HCT116 (cell line): ENCODE results near the gene ZNF580. TPM values are rescaled to one million over a fixed set of nuclear protein-coding genes. Genes with fewer than 3 reads are reported as not detected.

ENCODE experiments used
- ATAC-seq: fragments of 200-7000 bp; cut with Tn5 transposase; 2 replicates; pipeline ENCODE4 v1.9.1; 2020; ENCODE audit warnings: mild to moderate bottlenecking, moderate library complexity
- BruUV-seq: library from RNA; stranded (reverse); fragments of 400-500 nt; replicated peaks from 2 replicates; lab custom pipeline; 2021; lab: Mats Ljungman, UMichigan
- CTCF ChIA-PET: fragments of 300-600 bp; sonication (Branson Sonifier 250); formaldehyde crosslinking; loops from one replicate; lab custom pipeline; 2021; ENCODE audit warnings: antibody characterized with exemption; lab: Charles Lee
- POLR2A ChIA-PET: fragments of 300-600, 350-600 bp; sonication (Branson Sonifier 250); formaldehyde crosslinking; loops from one replicate; lab custom pipeline; 2021; ENCODE audit warnings: antibody characterized with exemption; lab: Charles Lee
- RAD21 ChIA-PET, 2 experiments: fragments of 300-600 bp; sonication (Branson Sonifier 250); formaldehyde crosslinking; loops; one replicate each; lab custom pipeline; 2023; ENCODE audit warnings: low total read pairs in 2 of 2; ENCODE audit not compliant: uncharacterized antibody in 2 of 2, unreplicated experiment in 2 of 2, low non-redundant PET in 1 of 2; lab: Charles Lee
- DNase-seq: peaks from one replicate; pipeline ENCODE4 v3.0.0-alpha.2; 2010; ENCODE audit warnings: low read depth, low spot score
- H2AFZ ChIP-seq: fragments of 200-600 bp; shearing (Covaris generic), sonication (generic); 2 replicates; pipeline ENCODE4 v1.6.1; 2017; ENCODE audit warnings: low read depth, mixed run types, mixed read lengths, antibody characterized with exemption, low read length; ENCODE audit not compliant: poor library complexity, severe bottlenecking
- H3K27ac ChIP-seq: 2 replicates; pipeline ENCODE4 v1.5.1; 2012; ENCODE audit warnings: low read depth, low read length
- H3K27me3 ChIP-seq: fragments of 200-600 bp; sonication (generic); 2 replicates; pipeline ENCODE4 v1.6.1; 2016; ENCODE audit warnings: mixed run types, low read length, mixed read lengths; ENCODE audit not compliant: insufficient read depth
- H3K36me3 ChIP-seq, 2 experiments: fragments of 200-500 bp in 1 of 2; fragments of 200-600 bp in 1 of 2; sonication (Bioruptor generic) in 1 of 2; sonication (generic) in 1 of 2; 2 replicates each; pipeline versions ENCODE4 v1.5.1 to v1.6.1; 2014 to 2016; ENCODE audit warnings: low read length in 2 of 2, inconsistent platforms in 1 of 2, mixed read lengths in 1 of 2, mixed run types in 1 of 2; ENCODE audit not compliant: insufficient read depth in 2 of 2, control insufficient read depth in 1 of 2
- H3K4me1 ChIP-seq, 2 experiments: fragments of 200-600 bp in 1 of 2; sonication (generic) in 1 of 2; 2 replicates each; pipeline versions ENCODE4 v1.5.1 to v1.6.1; 2012 to 2017; ENCODE audit warnings: low read length in 2 of 2, inconsistent platforms in 1 of 2, mild to moderate bottlenecking in 1 of 2, mixed read lengths in 1 of 2, mixed run types in 1 of 2, moderate library complexity in 1 of 2; ENCODE audit not compliant: insufficient read depth in 2 of 2, control insufficient read depth in 1 of 2
- H3K4me2 ChIP-seq: fragments of 200-600 bp; sonication (generic); 2 replicates; pipeline ENCODE4 v1.6.1; 2017; ENCODE audit warnings: mixed run types, low read length, mixed read lengths
- H3K4me3 ChIP-seq, 2 experiments: fragments of 200-600 bp in 1 of 2; sonication (generic) in 1 of 2; replicated peaks in 1 of 2; 2 replicates each; pipeline ENCODE4 v1.5.1; 2011 to 2016; ENCODE audit warnings: low read length in 2 of 2, control low read depth in 1 of 2, low read depth in 1 of 2, mild to moderate bottlenecking in 1 of 2, mixed read lengths in 1 of 2, mixed run types in 1 of 2
- H3K79me2 ChIP-seq: fragments of 200-600 bp; sonication (generic); 2 replicates; pipeline ENCODE4 v1.6.1; 2017; ENCODE audit warnings: mild to moderate bottlenecking, mixed run types, low read length, moderate library complexity, mixed read lengths; ENCODE audit not compliant: insufficient read depth
- H3K9ac ChIP-seq: fragments of 200-600 bp; sonication (generic); 2 replicates; pipeline ENCODE4 v1.6.1; 2016; ENCODE audit warnings: low read length, mixed read lengths
- H3K9me2 ChIP-seq: fragments of 200-600 bp; sonication (generic), shearing (Covaris generic); 2 replicates; pipeline ENCODE4 v1.6.1; 2017; ENCODE audit warnings: mixed run types, mild to moderate bottlenecking, moderate library complexity; ENCODE audit not compliant: insufficient read depth
- H3K9me3 ChIP-seq, 2 experiments: fragments of 200-500 bp in 1 of 2; fragments of 200-600 bp in 1 of 2; sonication (Bioruptor generic) in 1 of 2; sonication (generic) in 1 of 2; 2 replicates each; pipeline ENCODE4 v1.6.1; 2014 to 2017; ENCODE audit warnings: low read length in 2 of 2, mixed read lengths in 2 of 2, inconsistent platforms in 1 of 2, low read depth in 1 of 2, mild to moderate bottlenecking in 1 of 2, mixed run types in 1 of 2, moderate library complexity in 1 of 2; ENCODE audit not compliant: control insufficient read depth in 1 of 2, insufficient read depth in 1 of 2
- H4K20me1 ChIP-seq: fragments of 200-600 bp; sonication (generic), shearing (Covaris generic); 2 replicates; pipeline ENCODE4 v1.6.1; 2017; ENCODE audit warnings: mixed run types, mild to moderate bottlenecking, moderate library complexity; ENCODE audit not compliant: insufficient read depth
- EZH2 ChIP-seq: fragments of 200-600 bp; sonication (generic); IDR thresholded peaks from 2 replicates; pipeline ENCODE4 v1.6.1; 2017; ENCODE audit warnings: antibody characterized with exemption, mixed run types
- EZH2phosphoT487 ChIP-seq: fragments of 200-600 bp; IDR thresholded peaks from 2 replicates; pipeline ENCODE4 v1.6.1; 2018; ENCODE audit warnings: antibody characterized with exemption, borderline replicate concordance
- FOSL1 ChIP-seq: IDR thresholded peaks from 2 replicates; pipeline ENCODE4 v1.6.1; 2012; ENCODE audit warnings: low read depth
- REST ChIP-seq: IDR thresholded peaks from 2 replicates; pipeline ENCODE4 v1.6.1; 2012; ENCODE audit warnings: low read depth
- SIN3A ChIP-seq: IDR thresholded peaks from 2 replicates; pipeline ENCODE4 v1.6.1; 2012; ENCODE audit warnings: low read depth
- TCF7L2 ChIP-seq: IDR thresholded peaks from 2 replicates; pipeline ENCODE4 v1.7.0; 2011; ENCODE audit warnings: borderline replicate concordance, inconsistent platforms; ENCODE audit not compliant: insufficient read depth, insufficient read length; ENCODE audit errors: extremely low read depth
- YY1 ChIP-seq: IDR thresholded peaks from 2 replicates; pipeline ENCODE4 v1.6.1; 2011; ENCODE audit warnings: low read length, low read depth, moderate library complexity, mild to moderate bottlenecking; ENCODE audit not compliant: insufficient replicate concordance; ENCODE audit errors: extremely low read depth
- ZFX ChIP-seq: fragments of 450-650 bp; IDR thresholded peaks from 2 replicates; pipeline ENCODE4 v1.6.1; 2017
- intact Hi-C: fragments of 100-400 bp; cut with micrococcal nuclease; formaldehyde crosslinking; loops from 2 replicates; pipeline ENCODE4 v1.10.0; 2022
- total RNA-seq: library from RNA; stranded (reverse); gene quantifications from one replicate; pipeline ENCODE4 v1.2.1, GENCODE V29; 2021; ENCODE audit not compliant: unreplicated experiment
- TF ChIP-seq, protein P1 (sequence below): IDR thresholded peaks from 2 replicates; pipeline ENCODE4 v1.6.1; 2011; ENCODE audit warnings: mild to moderate bottlenecking, low read length, moderate library complexity; ENCODE audit not compliant: insufficient replicate concordance; ENCODE audit errors: extremely low read depth

The ZNF580 gene
- total RNA-seq, 1 experiment from 2014 or later, result 36.7 TPM

DNA sequence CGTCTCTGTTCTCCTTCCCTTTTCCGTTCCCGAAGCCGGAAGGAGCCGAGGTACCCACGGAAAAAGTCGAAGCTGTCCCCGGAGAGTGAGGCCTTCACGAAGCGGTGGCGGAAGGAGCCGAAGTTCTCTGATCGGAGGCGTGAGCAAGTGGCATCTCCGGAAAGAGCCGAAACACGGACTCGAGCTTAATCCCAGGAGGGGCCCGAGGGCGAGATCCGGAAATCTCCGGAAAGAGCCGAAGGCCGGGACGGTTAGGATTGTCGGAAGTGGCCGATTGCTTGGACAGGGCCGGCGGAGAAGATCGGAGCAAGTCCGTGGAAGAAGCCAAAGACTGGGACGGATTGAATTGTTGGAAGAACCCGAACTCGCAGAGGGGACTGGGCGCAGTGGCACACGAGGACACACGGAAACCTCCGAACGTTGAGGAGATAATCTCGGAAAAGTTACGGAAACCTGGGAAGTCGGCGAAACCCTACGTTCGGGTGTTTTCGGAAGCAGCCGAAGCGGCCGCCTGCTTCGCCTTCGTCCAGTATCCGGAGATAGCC lies 13.6 kb downstream of the ZNF580 start:
- peak; percentile 83 for ATAC-seq
- no TSS peak for BruUV-seq
- CTCF ChIA-PET, result interaction anchor here (0.6 to 1.6 kb wide), 14 partner anchors 11 to 679 kb away, joined by 3 to 24 read pairs (median 4); partner anchors contain the start of genes FIZ1, ZNF581, ZNF628 and ZNF865

GRCh38 chr19:55654868-55655647 lies 14.3 kb downstream of the ZNF580 start, which contains the start of gene U2AF2:
Gene U2AF2 (plus strand): TSS chr19:55655035. CDS start chr19:55655105, 70 bp downstream.
- ChIA-PET CTCF (interaction anchor here (0.6 to 1.6 kb wide), 14 partner anchors 12 to 678 kb away, joined by 3 to 24 read pairs (median 4); partner anchors contain the start of genes FIZ1, ZNF581, ZNF628 and ZNF865), POLR2A (interaction anchor here (0.7 to 2.4 kb wide), 14 partner anchors 9 to 1787 kb away, joined by 3 to 15 read pairs (median 4); partner anchors contain the start of genes FIZ1, MYADM, PPP1R12C and TMEM238), RAD21 (no interaction called here)
- ATAC-seq, result peak; percentile 62
- Histone ChIP-seq H3K9me2 (no peaks in the 10 kb centered on the region), H3K4me2 (peak within 1 kb of the TSS; percentile 79), H3K4me3 (peak within 1 kb of the TSS; percentile 93 to 94), H3K27ac (peak within 1 kb of the TSS; percentile 99), H3K4me1 (peaks cover 18 to 29% of the 10 kb centered on the region in 2 experiments; a peak in 3 of 4 replicates), H3K9ac (peak within 1 kb of the TSS; percentile 99), H2AFZ (no peak within 1 kb of the TSS), H3K36me3 (peaks cover 9 to 14% of the 10 kb centered on the region in 2 experiments; a peak in 3 of 4 replicates), H4K20me1 (no peaks in the 10 kb centered on the region; the same call in 1 of the 2 replicates), H3K27me3 (no peaks in the 10 kb centered on the region), H3K79me2 (peaks cover 49% of the 10 kb centered on the region), H3K9me3 (no peaks in the 10 kb centered on the region)
- DNase-seq, result peak; percentile 87
- BruUV-seq, result no TSS peak
- intact Hi-C loops, result no loop called here
- TF ChIP-seq YY1 (peak; percentile 94), FOSL1 (no peak), REST (no peak), EZH2 (no peak), TCF7L2 (no peak), ZFX (peak; percentile 74; the same call in 1 of the 2 replicates), SIN3A (0 out of 2 replicates have a peak, but pooled peaks have one; percentile 12)
- TF ChIP-seq, protein P1, sequence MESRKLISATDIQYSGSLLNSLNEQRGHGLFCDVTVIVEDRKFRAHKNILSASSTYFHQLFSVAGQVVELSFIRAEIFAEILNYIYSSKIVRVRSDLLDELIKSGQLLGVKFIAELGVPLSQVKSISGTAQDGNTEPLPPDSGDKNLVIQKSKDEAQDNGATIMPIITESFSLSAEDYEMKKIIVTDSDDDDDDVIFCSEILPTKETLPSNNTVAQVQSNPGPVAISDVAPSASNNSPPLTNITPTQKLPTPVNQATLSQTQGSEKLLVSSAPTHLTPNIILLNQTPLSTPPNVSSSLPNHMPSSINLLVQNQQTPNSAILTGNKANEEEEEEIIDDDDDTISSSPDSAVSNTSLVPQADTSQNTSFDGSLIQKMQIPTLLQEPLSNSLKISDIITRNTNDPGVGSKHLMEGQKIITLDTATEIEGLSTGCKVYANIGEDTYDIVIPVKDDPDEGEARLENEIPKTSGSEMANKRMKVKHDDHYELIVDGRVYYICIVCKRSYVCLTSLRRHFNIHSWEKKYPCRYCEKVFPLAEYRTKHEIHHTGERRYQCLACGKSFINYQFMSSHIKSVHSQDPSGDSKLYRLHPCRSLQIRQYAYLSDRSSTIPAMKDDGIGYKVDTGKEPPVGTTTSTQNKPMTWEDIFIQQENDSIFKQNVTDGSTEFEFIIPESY, result no peak

More for the DNA sequence above, 13.6 kb downstream of the ZNF580 start:
- Histone ChIP-seq H3K9me3 (no peaks in the 10 kb centered on the region), H4K20me1 (no peaks in the 10 kb centered on the region; the same call in 1 of the 2 replicates), H2AFZ (no peak overlapping the region), H3K27ac (peak overlapping the region; percentile 85), H3K27me3 (no peaks in the 10 kb centered on the region), H3K9ac (peak overlapping the region; percentile 99), H3K9me2 (no peaks in the 10 kb centered on the region), H3K4me3 (peak overlapping the region; percentile 67 to 87), H3K36me3 (peaks cover 3 to 8% of the 10 kb centered on the region in 2 experiments; a peak in 2 of 4 replicates), H3K4me2 (peak overlapping the region; percentile 79), H3K4me1 (peaks cover 18 to 29% of the 10 kb centered on the region in 2 experiments; a peak in 3 of 4 replicates), H3K79me2 (peaks cover 42% of the 10 kb centered on the region)
- RAD21 ChIA-PET, result interaction anchor here in 1 of 2 experiments (0.7 kb wide), 1 partner anchor 22 kb away, joined by 6 read pairs; no protein-coding TSS in a partner anchor
- TF ChIP-seq EZH2phosphoT487 (no peak), YY1 (peak; percentile 4)
- DNase-seq, result peak; percentile 99
- intact Hi-C loops, result no loop called here
- POLR2A ChIA-PET, result interaction anchor here (0.7 to 2.4 kb wide), 15 partner anchors 9 to 1787 kb away, joined by 3 to 15 read pairs (median 4); partner anchors contain the start of genes FIZ1, MYADM, PPP1R12C and TMEM238
